Epithelial cell of esophagus (primary cell): ENCODE measurements around the gene ST7L.

Experiments
- DNase-seq: peaks from one replicate; pipeline ENCODE4 v3.0.0; 2010; ENCODE audit warnings: low read depth
- H3K4me3 ChIP-seq: 2 replicates; pipeline ENCODE4 v1.5.1; 2011; ENCODE audit warnings: mild to moderate bottlenecking, low read length, control low read depth
- TF ChIP-seq, protein P1 (sequence below): IDR thresholded peaks from 2 replicates; pipeline ENCODE4 v1.5.1; 2011; ENCODE audit warnings: low read depth, mild to moderate bottlenecking, low read length, control low read depth, inconsistent platforms; ENCODE audit not compliant: insufficient read depth; ENCODE audit errors: missing control alignments

Gene ST7L

DNA sequence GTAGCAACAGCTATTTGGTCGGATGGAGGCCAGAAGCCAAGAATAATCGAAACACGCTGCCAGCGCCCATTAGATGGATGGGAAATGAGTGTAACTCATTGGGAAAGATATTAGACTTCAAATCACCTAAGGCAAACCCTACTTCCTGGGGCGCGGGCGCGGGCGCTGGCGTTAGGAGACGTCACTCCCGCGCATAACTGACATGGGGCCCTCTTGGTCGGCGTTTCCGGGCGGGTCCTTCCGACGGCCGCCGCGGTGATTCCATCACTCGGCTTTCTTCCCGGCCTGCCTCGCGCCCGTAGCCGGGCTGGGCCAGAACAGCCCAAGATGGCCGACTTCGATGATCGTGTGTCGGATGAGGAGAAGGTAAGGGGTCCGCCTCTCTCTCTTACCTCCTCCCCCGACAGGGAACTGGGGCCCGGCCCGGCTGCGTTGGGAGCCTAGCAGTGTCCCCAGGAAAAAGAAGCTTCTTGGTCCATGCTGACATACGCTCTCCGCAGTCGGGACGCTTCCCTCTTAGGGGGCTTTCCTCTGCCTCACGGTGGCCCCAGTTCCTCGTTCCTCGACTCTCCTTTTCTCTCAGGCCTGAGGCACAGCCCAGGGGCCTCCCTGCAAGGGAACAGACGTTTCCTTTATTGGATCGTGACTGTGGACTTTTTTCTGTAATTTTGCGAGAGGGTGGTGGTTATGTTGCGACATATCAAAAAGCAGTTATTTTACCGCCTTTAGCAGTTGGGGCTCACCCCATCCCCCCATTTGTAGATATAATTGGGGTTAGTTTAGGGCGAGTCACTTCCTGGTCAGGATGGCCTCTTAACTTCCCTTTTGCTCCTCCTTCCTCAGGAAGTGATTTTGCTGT is 806 bp upstream of the ST7L start, which contains the start of gene CAPZA1:
CAPZA1 (plus strand) TSS at position 315 of the 859 bp plus-strand sequence; CDS start at position 328, 13 bp downstream.
- DNase-seq, result peak; percentile 97
- TF ChIP-seq, protein P1, sequence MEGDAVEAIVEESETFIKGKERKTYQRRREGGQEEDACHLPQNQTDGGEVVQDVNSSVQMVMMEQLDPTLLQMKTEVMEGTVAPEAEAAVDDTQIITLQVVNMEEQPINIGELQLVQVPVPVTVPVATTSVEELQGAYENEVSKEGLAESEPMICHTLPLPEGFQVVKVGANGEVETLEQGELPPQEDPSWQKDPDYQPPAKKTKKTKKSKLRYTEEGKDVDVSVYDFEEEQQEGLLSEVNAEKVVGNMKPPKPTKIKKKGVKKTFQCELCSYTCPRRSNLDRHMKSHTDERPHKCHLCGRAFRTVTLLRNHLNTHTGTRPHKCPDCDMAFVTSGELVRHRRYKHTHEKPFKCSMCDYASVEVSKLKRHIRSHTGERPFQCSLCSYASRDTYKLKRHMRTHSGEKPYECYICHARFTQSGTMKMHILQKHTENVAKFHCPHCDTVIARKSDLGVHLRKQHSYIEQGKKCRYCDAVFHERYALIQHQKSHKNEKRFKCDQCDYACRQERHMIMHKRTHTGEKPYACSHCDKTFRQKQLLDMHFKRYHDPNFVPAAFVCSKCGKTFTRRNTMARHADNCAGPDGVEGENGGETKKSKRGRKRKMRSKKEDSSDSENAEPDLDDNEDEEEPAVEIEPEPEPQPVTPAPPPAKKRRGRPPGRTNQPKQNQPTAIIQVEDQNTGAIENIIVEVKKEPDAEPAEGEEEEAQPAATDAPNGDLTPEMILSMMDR, result no peak
- peak within 1 kb of the TSS; percentile 100 for H3K4me3 ChIP-seq

DNA sequence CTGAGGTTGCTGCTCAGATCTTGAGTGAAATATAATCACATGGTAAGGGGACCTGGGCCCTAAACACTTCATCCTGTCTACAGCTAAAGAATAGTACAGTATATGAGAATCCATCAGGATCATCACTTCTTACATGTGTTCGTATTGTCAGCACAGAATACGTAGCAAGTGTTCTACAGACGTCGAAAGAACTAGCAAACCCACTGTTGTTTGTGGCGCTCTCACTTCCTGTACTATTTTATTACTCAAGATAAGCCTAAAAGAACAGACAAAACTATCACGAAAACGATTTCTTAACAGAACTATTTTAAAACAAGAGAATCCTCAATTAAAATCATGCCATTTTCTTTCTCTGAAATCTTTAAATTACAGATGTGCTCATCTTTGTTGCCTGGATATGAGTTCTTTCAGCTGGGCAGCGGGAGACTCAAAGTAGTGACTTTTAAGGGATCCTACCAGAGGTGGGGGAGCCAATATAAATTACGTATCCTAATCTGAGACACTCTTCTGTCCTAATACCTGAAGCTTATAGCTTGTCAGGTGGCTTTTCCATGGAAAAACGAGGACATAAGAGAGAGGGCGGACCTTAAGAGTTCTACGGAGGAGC is 724 bp downstream of the ST7L start:
- peak overlapping the region; percentile 100 for H3K4me3 ChIP-seq
- TF ChIP-seq, protein P1, result no peak
- DNase-seq, result peak; percentile 56

DNA sequence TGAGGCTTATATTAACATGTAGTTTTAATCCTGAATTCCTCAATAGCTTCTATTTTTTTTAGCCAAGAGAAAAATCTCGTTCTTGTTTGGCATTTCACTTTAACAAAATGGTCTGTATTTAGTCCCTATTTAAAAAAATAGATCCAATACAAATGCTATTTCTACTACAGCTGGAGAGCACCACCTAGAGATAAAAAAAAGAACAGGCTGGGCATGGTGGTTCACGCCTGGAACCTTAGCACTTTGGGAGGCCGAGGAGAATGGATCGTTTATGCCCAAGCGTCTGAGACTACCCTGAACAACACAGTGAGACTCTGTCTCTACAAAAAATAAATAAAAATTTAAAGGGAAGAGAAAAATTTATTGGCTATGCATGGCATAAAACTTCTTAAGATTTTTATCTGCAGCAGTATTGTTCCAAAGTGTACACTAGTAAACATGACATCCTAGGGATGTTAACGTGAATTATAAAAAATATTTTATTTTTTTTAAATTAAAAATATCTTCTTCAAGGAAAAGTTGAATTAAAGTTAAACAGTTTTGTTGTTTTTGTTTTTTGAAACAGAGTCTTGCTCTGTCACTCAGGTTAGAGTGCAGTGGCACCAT is 4.4 kb downstream of the ST7L start:
- DNase-seq, result peak; percentile 64
- TF ChIP-seq, protein P1, result peak; percentile 74
- H3K4me3 ChIP-seq, result no peak overlapping the region

DNA sequence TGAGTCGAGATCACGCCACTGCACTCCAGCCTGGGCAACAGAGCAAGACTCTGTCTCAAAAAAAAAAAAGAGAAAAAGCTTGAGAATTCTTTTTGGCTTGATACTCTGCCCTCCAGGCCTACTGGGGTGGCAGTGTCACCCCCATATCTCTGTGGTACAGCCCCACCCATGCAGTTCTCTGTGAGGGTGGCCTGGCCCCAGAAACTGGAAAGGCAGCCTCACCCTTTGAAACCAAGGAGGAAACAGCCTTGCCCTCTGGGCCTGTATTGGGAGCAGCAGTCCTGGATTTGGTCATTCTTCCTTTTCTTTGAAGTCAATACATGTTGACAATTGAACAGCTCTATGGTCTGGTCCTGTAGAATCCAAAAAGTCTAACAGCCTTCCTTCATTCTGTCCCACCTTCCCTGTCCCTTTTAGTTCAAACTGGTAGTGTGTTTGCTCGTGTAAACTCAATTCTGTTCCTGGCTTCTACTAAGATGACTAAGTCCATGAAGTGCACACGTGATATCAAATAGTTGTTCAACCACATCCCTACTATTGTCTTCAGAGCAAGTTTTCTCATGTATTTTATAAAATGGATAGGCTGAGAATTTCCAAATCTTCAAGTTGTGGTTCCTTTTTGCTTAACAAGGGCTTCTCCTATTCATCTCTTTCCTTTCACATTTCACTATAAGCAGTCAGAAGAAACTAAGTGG is 13.2 kb downstream of the ST7L start:
- TF ChIP-seq, protein P1, result no peak
- DNase-seq, result peak; percentile 87
- no peak overlapping the region for H3K4me3 ChIP-seq

DNA sequence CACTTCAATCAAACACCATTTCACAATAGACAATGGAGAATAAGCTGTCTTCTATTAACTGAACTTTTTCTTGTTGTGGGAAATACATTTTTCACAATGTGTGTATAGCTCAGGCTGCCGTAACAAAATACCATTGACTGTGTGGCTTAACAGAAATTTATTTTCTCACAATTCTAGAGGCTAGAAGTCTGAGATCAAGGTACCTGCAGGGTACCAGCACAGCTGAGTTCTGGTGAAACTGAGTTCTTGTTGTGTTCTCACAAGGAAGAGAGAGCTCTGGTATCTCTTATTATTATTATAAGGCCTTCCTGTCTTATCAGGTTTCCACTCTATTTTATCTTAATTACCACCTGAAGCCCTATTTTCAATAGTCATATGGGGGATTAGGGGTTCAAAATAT is 15.4 kb downstream of the ST7L start:
- no peak for DNase-seq
- H3K4me3 ChIP-seq, result no peak overlapping the region
- TF ChIP-seq, protein P1, result no peak

DNA sequence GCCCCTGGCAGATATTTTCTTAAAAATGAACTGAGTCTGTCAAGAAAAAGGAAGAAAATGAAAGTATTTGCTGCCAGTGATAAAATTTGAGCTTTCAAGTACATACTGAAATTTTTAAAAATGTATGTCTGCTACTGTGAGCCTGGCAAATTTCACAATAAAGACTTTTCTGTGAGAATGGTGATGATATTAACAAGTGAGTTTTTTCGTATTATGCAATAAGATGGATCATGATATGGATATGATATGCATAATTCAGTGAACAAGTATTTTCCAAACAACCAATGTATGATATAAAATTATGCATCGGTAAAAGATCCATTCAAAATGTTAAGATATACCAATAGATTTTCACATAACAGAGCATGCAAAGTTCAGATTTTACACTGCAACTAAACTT is 15.9 kb downstream of the ST7L start:
- TF ChIP-seq, protein P1, result no peak
- DNase-seq, result no peak
- H3K4me3 ChIP-seq, result no peak overlapping the region
